Measurements from ENCODE around the gene LILRA5.
"Not testable (repeated sequence)": the region's sequence is repeated elsewhere in the genome, so short reads cannot be mapped to it uniquely, and the experiment has no call there.

LILRA5 gene

DNA sequence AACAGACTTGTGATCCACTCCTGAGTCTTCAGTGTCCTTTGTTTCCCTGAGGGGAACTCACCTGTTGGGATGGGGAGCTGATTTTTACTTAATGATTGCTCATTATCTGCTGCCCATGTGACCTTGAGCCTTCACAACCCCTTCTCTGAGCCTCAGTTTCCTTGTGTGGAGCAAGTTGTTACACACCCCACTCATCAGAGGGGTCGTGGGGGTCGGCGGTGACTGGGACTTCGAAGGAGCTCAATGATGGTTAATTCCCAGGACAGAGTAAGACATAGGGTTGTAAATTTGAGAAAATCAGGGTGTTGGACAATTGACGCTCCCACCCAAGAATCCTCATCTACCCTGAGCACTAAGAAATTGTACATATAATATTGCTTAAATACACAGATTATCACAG, 13.5 kb downstream of the LILRA5 start:
- DNase-seq: no peak

DNA sequence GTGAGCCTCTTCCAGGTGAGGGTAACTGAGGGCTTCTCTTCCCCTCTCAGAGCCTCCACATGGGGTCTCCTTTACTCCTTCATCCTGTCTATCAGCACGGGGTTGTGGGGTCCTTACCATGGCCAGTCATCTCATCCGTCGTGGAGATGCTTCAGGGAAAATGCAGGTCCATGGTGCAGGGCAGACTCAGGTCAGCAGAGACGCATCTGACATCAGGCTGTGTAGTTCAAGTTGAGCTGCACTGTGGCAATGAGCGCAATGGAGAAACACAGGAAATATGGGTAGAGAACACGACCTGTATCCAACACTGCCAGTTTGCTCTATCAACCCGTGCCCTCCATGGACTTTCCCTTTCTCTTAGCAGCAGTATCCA, 13.9 kb downstream of the LILRA5 start:
- DNase-seq: no peak

DNA sequence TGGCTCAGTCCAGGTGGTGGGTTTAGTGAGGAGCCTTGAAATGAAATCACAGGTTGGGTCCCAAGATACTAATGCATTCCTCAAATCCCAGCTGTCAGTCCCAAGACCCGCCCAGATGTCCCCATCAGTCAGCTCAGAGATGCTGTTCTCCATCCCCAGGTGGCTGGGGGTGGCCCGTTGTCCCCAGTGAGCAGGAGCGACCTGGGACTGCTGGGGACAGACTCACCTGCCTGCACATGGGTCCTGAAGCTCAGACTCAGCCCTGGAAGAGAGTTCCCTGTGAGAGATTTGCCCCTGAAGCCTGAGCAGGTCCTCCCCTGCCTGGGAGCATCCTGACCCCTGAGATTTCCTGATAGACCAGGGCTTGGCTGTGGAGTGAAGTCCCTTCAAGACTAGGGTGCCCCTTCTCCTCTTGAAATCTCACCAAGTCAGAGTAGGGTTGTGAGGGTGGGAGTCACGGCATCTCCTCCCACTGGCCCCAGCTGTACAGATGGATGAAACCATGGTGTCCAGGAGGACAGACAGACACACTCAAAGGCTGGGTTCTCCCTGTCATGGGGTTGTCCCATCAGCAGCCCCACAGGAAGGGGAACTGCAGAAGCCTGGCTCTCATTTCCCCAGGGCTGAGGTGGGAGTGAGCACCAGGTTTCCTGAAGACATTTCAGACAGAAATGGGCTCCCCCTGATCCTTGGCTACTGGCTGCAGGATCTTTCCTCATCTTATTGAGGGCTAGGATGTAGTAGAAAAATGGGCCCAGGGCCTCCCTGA, 14.4 kb downstream of the LILRA5 start:
- no peak for DNase-seq

DNA sequence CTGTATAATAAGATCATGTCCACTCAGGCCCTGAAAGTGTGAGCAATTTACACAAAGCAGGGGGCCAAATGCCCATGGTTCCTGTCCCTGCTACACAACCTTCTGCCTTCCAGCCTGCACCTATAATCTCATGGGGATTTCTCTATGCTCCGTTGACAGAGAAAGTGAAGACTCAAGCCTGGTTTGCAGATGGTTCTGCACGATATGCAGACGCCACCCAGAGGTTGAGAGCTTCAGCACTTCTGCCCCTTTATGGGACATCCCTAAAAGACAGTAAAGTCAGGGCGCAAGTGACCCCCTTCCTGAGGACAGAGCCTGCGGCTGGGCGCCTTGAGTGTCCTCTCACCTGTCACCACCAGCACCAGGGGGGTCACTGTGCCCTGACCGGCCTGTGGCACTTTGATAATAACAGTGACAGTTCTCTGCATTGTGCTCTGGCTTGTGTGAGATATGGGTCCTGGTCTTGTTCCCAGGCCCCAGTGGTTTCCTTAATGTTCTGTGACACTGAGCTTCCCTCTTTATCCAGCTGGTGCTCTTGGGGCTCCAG, 15.1 kb downstream of the LILRA5 start:
- DNase-seq: peak; percentile 27

DNA sequence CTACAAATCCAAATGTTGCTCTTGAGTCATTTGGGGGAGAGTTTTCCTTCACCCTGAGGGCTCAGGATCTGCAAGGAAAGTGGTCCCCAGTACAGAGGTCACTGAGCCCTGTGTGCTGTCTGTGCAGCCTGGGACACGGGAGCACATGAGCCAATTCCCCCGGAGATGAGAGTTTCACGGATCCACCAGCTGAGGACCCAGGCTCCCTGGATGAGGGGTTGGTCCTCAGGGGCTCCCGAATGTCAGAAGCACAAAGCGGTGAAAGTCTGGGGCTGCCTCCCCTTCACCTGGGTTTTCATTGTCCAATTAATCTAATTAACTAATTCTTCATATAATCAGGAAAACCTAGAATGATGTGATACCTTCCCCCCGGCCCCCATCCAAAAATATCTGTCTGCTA, 18.4 kb downstream of the LILRA5 start:
- DNase-seq: no peak

DNA sequence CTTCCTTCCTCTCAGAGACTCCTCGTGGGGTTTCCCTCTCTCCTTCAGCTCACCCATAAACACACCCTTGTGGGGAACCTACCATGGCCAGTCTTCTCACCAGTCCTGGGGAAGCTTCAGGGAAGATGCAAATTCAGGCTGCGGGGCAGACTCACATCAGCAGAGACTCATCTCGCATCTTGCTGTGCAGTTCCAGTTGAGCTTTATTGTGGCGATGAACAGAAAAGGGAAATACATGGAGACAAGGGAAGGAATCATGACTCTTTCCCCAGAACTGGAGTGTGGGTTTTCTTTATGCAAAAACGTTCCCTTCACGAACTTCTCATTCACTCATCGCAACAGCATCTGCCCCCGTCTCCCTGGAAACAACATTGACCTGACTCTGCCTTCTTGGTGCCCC, 23.8 kb downstream of the LILRA5 start:
- DNase-seq: not testable (repeated sequence)

DNA sequence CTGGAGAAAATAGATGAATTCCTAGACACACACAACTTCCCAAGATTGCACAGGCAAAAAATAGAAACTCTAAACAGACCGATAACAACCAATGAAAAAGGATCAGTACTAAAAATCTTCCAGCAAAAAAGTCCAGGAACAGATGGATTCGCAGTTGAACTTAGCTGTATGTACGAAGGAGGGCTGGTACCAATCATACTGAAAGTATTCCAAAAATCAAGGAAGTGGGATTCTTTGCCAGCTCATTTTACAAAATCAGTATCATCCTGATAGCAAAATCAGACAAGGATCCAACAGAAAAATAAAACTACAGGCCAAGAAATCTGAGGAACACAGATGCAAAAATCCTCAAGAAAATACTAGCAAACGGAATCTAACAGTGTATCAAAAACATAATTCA, 25.5 kb downstream of the LILRA5 start:
- no peak for DNase-seq

DNA sequence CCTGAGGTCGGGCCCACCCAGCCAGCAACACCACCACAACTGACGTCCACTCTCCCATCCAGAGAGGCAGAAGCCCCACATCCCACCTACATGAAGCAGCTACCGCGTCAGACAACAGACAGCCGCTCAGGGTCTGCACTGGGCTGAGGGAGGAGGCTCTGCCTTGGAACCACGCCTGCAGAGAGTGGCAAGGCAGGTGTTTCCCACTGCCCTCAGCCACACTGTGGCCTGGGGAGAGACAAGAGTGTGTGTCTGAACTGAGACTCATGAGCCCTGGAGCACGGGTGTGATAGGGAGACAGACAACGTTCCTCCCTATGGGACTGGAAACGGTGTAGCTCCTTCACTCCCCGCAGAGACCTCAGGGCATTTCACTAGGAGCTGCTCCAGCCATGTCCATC, 26.7 kb downstream of the LILRA5 start:
- DNase-seq: not testable (repeated sequence)

DNA sequence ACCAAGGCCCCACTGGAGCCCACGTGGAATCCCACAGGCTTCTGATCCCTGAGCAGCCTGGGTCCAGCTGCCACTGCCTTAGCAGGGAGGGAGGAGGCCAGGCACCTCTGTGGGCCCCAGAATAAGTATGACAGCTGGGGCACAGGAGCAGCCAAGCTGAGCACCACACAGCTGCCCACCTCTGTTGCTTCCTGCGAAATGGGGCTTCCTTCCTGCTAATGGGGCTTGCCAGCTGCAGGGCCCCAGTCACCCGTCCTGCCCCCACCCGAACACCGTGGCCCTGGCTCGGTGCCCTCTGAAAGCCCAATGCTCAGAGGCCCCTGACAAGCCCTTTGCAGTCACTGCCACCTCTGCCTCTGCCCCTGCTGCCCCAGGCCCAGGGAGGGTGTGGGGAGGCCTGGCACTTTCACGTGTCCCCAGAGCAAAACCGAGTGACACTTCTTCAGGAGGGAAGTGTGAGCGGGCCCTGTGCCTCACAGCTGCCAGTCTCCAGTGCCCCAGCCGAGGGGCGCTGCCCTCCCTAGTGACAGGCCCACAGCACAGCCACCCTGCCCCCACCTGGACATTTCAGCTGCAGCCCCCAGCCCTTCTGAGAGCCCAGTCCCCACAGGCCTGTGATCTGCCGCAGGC, 27.4 kb downstream of the LILRA5 start:
- DNase-seq: not testable (repeated sequence)

DNA sequence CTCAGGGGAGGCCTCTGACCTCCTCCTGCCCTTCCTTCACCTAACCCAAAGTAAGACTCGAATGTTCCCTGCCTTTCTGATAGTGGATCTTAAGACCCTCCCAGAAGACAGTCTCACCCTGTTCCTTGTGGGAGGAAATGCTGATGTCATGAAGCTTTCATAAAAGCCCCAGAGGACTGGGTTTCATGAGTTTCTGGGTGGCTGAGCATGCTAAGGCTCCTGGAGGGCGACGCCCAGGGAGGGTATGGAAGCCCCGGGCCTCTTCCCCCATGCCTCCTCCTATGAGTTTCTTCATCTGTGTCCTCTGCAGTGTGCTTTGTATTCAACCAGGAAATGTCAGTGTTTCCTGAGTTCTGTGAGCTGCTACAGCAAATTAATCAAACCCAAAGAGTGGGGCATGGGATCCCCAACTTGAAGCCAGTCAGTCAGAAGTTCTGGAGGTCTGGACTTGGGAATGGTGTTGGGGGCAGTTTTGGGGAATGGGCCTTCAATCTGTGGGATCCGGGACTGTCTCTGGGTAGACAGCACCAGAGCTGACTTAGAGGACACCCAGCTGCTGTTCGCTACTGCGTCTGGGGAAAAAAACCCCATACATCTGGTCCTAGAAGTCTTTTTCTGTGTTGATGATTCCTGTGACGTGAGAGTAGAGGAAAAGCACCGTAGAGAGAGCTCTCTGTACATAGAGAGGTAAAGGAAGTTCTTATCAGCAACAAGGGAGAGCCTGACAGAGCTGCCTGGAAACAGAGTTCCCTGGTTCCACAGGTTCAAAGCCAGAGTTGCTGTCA, 30.1 kb downstream of the LILRA5 start:
- DNase-seq: peak; percentile 29

DNA sequence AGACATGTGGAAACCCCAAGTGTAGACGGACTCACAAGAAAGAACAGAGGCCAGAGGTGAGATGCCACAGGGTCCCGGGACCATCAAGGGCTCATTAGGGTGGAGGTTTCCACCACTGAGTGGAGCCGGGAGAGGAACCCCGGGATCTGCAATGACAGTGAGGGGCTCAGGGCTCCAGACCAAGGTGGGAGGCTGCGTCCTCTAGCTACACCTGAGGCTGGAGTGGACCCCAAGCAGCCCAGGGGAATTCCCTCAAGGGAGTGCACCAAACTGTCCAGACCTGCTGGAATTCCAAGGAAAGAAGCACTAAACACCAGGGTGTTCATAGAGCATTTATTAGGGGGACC, 31.3 kb downstream of the LILRA5 start:
- DNase-seq: not testable (repeated sequence)

DNA sequence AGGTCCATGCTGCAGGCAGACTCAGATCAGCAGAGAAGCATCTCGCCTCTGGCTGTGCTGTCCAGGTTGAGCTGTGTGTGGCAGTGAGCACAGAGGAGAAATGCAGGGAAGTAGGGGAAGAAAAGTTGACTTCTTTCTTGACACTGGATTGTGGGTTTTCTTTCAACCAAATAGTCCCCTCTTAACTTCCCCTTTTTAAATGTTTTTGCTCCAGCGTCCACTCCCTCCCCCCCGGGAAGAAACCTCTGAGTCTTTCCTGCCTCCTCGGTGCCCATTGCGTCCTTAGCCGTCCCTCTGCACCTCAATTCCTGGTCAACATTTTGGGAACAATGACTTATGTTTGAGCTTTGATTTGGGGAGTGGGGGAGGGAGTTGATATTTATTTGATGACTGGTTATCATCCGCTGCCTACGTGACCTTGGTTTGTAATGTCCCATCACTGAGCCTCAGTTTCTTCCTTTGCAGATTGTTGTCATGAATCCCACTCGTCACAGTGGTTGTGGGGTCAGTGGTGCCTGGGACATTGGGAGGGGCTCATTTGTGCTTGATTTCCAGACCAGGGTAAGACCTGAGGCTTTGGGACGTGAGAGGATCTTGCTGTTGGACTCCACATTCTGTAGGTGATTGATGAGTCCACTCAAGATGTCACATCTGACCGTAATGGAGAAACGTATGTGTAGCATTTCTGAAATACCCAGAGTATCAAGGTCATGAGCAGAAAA, 31.8 kb downstream of the LILRA5 start, which contains the start of gene LILRB2:
TSS of gene LILRB2 (minus strand) at position 104 of the 722 bp plus-strand sequence. CDS start 614 bp downstream, outside the sequence.
- DNase-seq: peak; percentile 46

DNA sequence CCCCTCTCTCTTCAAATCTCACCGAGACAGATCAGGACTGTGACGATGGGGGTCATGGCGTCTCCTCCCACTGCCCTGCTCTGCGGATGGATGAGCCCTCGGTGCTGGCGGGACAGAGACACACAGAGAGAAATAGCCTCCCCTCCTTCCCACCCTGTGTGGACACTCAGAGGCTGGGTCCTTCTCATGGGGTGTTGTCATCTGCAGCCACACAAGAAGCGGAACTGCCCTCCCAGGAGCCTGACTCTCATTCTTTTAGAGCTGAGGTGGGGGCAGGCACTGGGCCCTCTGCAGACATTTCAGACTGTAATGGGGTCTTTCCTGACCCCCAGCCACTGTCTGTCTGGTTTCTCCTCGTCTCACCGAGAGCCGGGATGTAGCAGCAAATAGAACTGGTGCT, 32.5 kb downstream of the LILRA5 start:
- DNase-seq: not testable (repeated sequence)

DNA sequence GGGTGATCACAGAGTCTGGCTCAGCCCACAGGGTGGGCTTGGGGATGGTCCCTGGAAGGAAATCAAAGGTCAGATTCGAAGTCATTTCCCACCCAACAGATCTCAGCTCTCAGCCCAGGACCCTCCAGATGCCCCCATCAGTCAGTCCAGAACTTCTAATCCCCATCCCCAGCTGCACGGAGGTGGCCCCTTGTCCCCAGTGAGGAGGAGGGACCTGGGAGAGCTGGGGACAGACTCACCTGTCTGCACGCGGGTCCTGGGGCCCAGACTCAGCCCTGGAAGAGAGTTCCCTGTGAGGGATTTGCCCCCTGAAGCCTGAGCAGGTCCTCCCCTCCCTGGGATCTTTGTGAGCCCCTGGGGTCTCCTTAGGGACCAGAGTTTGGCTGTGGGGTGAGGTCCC, 32.9 kb downstream of the LILRA5 start:
- not testable (repeated sequence) for DNase-seq

DNA sequence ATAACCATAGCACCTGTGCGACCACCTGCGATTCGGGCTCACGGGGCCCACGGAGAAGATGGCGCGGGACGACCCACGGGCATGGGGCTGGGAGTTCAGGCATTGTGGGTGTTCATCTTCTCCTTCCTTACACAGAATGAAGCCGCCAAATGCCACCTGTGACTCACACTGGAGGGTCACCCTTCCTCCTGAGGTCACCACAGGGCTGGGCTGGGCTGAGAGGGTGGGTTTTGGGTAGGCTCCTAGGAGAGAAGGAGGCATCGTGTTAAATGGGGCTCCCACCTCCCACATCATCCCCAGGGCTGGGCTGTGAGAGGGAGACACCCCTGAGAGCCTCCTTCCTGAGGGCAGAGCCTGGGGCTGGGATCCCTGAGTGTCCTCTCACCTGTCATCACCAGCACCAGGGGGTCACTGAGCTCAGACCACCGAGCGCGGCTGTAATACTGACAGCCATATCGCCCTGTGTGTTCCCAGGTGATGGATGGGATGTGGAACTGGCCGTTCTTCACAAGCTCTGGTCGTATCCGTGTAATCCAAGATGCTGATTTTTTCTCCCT, 33.5 kb downstream of the LILRA5 start:
- no peak for DNase-seq

DNA sequence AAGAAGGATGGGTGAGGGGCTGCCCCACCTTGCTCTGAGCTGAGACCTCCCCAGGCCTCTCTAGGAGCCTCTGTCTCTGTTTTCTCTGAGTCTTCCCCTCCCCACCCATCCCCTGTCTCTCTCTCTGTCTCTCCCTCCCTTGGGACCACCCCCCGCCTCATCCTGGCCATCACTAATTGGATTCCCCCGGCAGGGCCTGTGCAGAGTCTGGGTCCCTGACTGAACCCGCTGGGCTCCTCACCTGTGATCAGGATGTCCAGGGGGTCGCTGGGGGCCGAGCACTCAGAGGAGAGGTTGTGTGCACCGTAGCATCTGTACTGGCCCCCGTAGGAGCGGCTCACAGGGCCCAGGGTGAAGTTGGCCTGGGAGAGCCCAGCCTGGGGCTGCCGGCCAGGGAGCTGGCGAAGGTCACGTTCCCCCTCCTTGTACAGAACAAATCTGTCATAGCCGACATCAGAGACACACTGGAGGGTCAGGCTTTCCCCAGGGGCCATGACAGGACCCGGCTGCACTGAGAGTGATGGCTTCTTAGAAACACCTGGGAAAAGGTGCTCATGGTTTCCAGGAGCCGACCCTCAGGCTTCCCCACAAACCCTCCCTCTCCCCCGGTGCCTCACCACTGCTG, 34.3 kb downstream of the LILRA5 start:
- DNase-seq: not testable (repeated sequence)

DNA sequence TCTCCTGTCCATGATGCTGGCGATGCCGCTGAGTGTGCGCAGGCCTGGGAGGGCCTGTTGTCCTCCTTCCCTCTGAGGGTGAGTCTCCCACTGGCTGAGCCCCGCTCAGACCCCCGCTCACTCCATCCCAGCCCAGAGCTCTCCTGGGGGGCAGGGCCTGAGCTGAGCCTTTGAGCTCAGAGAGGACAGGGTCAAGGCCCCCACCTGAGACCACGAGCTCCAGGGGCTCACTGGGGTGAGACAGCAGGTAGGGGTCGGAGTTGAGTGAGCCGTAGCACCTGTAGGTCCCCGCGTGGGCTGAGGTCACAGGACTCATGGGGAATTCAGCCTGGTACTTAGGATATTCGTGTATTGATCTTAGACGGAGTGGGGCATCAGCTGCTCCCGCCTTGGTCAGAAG, 34.9 kb downstream of the LILRA5 start:
- DNase-seq: not testable (repeated sequence)

DNA sequence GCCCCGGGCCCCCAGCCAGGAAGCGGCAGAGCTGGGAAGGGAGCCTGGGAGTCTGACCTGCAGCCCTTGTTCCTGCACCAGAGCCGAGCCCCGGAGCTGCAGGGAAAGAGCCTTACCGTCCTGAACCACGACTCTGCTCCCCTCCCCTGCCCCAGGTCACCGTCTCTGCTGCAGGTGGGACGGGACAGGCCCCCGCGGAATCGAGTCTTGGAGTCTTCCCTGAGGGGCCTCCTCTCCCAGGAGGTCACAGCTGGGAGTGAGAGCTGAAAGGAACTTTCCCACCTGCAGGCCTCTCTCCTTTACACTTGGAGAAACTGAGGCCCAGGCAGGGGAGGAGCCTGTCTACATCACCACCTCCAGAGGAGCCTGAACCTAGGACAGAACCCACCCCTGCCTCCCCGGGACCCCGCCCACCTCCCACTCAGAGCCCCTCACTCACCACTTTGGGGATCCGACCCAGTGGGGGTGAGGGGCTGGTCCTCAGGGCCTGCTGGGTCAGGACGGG, 35.8 kb downstream of the LILRA5 start:
- DNase-seq: not testable (repeated sequence)

DNA sequence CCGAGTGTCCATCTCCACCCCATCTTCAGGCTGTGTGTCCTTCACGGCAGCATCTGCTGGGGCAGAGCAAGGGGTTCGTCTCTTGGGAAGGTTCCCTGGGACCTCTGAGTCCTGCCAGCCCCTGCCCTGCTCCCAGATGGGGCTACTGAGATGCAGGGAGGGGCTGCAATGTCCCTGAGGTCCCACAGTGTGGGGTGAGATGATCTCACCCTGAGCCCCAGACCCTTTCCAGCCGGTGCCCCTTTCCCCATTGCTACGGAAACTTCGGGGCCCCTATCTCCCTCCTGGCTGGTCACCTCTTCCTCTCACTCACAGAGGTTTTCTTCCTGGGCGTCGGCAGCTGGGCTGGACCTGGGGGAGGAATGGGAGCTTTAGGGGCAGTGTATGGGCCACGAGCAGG, 37.0 kb downstream of the LILRA5 start:
- no peak for DNase-seq

DNA sequence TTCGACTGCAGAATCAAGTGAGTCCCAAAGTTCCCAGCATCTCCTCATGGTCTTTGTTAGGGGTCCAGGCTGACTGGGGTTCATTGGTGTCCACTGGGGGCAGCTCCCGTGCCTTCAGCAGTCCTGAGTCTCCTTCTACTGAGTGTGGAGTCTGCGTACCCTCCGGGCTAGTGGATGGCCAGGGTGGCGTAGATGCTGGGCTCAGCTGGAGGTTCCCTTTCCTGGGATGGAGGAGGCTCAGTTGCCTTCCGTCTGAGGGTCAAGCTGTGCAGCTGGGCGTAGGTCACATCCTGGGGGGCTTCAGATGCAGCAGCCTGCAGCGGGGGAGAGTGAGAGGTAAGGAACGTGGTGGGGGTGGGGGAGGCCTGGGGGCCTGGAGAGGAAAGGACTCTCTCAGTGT, 38.5 kb downstream of the LILRA5 start:
- DNase-seq: not testable (repeated sequence)

DNA sequence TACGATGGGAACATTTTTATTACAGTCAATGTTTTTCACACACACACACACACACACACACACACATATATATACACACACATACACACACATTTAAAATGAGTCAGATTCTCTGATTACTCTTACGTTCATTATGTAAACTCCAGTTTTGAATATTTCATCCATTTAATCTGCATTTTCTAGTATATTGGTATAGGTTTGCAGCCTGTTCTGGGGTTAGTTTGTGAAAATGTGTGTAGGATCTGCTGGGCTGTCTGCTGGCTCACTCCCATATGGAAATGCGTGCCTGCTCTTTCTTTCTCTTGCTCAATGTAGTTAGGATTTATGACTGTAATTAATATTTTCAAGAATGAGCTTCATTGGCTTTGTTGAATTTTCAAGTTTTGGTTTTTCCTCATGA, 39.1 kb downstream of the LILRA5 start:
- DNase-seq: no peak

DNA sequence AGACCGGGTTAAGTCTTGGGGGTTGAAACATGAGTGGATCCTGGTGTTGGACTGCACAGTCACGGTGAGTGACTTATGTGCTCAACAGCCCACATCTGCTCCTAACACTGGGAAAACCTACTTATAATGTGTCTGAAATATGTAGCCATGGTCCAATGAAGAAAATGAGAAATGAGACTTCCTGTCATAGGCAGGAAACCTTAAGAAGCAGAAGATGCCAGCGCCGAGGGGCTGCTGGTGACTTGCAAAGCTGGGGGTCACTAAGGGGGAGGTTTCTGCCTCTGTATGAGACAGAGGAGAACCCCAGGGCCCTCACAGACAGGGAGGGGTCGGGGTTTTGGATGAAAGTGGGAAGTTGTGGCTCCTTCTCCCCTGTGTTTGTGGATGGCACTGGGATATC, 40.8 kb downstream of the LILRA5 start:
- DNase-seq: not testable (repeated sequence)

Measured in GDM1 (cell line).